ENCODE results near the gene ATF4. TPM values are rescaled to one million over a fixed set of nuclear protein-coding genes. Genes with fewer than 3 reads are reported as not detected.

Gene ATF4
- total RNA-seq, 2 experiments from 2014 or later: 720 to 732 TPM

DNA sequence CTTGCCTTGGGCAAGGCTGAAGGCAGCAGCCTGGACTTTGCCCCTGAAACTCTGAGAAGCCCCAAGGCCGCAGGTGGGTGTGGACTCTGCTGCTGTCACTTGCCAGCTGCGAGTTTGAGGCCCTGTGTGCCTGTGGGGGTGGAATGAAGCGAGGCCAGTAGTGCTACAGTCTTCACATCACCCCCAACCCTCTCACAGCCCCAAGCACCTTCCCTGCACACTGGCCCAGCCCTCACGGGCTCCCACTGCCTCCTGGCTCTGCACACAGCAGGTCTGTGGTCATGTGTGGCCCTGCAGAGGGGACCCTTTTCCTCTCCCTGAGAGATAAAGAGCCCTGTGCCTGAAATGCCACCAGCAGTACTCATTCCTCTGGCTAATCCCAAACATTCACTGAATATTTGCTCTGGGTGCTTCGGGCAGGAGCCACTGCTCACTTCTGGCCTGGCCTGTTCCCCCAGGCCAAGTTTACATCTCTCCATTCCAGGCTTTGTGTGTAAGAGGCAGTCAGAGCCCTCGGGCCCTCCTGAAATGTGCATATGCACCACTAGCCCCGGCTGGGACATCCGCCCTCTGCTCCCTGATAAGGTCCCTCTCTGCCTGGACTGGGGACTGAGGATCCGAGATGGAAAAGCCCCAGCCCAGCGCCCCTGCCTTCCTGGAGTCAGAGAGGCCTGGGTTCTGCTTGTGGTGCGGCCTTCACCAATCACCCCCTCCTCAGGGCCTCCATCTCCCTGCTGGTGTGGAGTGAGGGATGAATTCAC lies 45.8 kb upstream of the ATF4 start:
- Histone ChIP-seq H3K4me2 (ENCODE audit: low read length) (no peak overlapping the region), H3K9me3 (ENCODE audit: low read length) (no peaks in the 10 kb centered on the region), H3K4me1 (ENCODE audit: insufficient read depth, low read length, poor library complexity, severe bottlenecking) (peaks cover 53% of the 10 kb centered on the region), H3K4me3 (ENCODE audit: low read depth, low read length, poor library complexity, severe bottlenecking) (no peak overlapping the region), H4K20me1 (ENCODE audit: insufficient read depth, low read length) (peaks cover 6% of the 10 kb centered on the region; the same call in 1 of the 2 replicates), H3K9me2 (ENCODE audit: insufficient read depth, low read length) (no peaks in the 10 kb centered on the region), H3K36me3 (ENCODE audit: insufficient read depth, low read length) (peaks cover 43% of the 10 kb centered on the region), H3K79me2 (ENCODE audit: insufficient read depth, low read depth, low read length) (peaks cover 14% of the 10 kb centered on the region; the same call in 1 of the 2 replicates), H2AFZ (ENCODE audit: low read length) (no peak overlapping the region), H3K27ac (ENCODE audit: low read depth, low read length, poor library complexity, severe bottlenecking) (no peak overlapping the region)
- no TSS peak for BruUV-seq (replicated peaks)
- ChIA-PET POLR2A (interaction anchor here (0.6 kb wide), 2 partner anchors 127 to 581 kb away, joined by 4 to 5 read pairs; no protein-coding TSS in a partner anchor), CTCF (ENCODE audit: unreplicated experiment) (interaction anchor here (0.7 kb wide), 1 partner anchor 27 kb away, joined by 6 read pairs; no protein-coding TSS in a partner anchor)
- intact Hi-C loops (cut with micrococcal nuclease; ENCODE audit: unreplicated experiment): loop anchor here (5.0 kb wide), 1 partner anchor 77 kb away; the partner anchor contains the start of gene TAB1
- TF ChIP-seq EZH2phosphoT487 (IDR thresholded peaks at IDR 0.05; ENCODE audit: borderline replicate concordance, low read depth, low read length): no peak
- TF ChIP-seq, protein P1, sequence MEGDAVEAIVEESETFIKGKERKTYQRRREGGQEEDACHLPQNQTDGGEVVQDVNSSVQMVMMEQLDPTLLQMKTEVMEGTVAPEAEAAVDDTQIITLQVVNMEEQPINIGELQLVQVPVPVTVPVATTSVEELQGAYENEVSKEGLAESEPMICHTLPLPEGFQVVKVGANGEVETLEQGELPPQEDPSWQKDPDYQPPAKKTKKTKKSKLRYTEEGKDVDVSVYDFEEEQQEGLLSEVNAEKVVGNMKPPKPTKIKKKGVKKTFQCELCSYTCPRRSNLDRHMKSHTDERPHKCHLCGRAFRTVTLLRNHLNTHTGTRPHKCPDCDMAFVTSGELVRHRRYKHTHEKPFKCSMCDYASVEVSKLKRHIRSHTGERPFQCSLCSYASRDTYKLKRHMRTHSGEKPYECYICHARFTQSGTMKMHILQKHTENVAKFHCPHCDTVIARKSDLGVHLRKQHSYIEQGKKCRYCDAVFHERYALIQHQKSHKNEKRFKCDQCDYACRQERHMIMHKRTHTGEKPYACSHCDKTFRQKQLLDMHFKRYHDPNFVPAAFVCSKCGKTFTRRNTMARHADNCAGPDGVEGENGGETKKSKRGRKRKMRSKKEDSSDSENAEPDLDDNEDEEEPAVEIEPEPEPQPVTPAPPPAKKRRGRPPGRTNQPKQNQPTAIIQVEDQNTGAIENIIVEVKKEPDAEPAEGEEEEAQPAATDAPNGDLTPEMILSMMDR (conservative IDR thresholded peaks at IDR 0.05; ENCODE audit: low read length): no peak
- no peak for DNase-seq (ENCODE audit: low spot score)

DNA sequence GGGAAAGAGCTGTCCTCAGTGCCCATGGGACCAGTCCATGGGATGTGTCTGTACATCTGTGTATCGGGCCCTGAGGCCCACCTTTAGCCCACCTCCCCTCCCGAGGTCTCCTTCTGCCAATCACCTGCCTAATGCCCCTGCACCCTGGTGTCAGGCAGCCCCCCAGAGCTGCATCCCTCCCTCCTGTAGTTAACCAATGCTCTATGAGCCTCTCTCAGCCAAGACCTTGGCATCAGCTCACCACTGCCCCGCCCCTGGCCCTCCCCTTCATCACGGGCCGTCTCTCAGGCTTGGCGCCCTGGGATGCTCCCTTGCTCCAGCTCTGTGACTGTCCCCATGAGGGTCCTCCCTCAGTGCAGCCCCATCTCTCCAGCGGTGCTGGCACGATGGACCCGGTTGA lies 45.0 kb upstream of the ATF4 start:
- no peak for DNase-seq (ENCODE audit: low spot score)
- no peaks in the 10 kb centered on the region for H3K9me2 ChIP-seq (ENCODE audit: insufficient read depth, low read length)
- H3K9me3 ChIP-seq (ENCODE audit: low read length): no peaks in the 10 kb centered on the region
- ChIA-PET CTCF (ENCODE audit: unreplicated experiment) (interaction anchor here (0.6 to 0.7 kb wide), 2 partner anchors 8 to 28 kb away, joined by 3 to 6 read pairs; no protein-coding TSS in a partner anchor), POLR2A (interaction anchor here (0.6 to 1.2 kb wide), 2 partner anchors 19 to 580 kb away, joined by 3 to 4 read pairs; no protein-coding TSS in a partner anchor)
- H3K4me1 ChIP-seq (ENCODE audit: insufficient read depth, low read length, poor library complexity, severe bottlenecking): peaks cover 45% of the 10 kb centered on the region
- H3K27ac ChIP-seq (ENCODE audit: low read depth, low read length, poor library complexity, severe bottlenecking): no peak overlapping the region
- no peak overlapping the region for H3K4me2 ChIP-seq (ENCODE audit: low read length)
- H3K36me3 ChIP-seq (ENCODE audit: insufficient read depth, low read length): peaks cover 49% of the 10 kb centered on the region
- BruUV-seq (replicated peaks): no TSS peak
- peaks cover 12% of the 10 kb centered on the region; the same call in 1 of the 2 replicates for H3K79me2 ChIP-seq (ENCODE audit: insufficient read depth, low read depth, low read length)
- TF ChIP-seq, protein P1 (conservative IDR thresholded peaks at IDR 0.05; ENCODE audit: low read length): no peak
- TF ChIP-seq EZH2phosphoT487 (IDR thresholded peaks at IDR 0.05; ENCODE audit: borderline replicate concordance, low read depth, low read length): no peak
- H2AFZ ChIP-seq (ENCODE audit: low read length): no peak overlapping the region
- intact Hi-C loops (cut with micrococcal nuclease; ENCODE audit: unreplicated experiment): no loop called here
- peaks cover 6% of the 10 kb centered on the region; the same call in 1 of the 2 replicates for H4K20me1 ChIP-seq (ENCODE audit: insufficient read depth, low read length)
- H3K4me3 ChIP-seq (ENCODE audit: low read depth, low read length, poor library complexity, severe bottlenecking): no peak overlapping the region

All from OCI-LY7 (cell line).